HG02840 (cell line): ENCODE data around the gene DNHD1.

Source experiments
- ATAC-seq: cut with Tn5 transposase; IDR thresholded peaks from one replicate; pipeline ENCODE4 v1.9.1; 2021; ENCODE audit warnings: mild to moderate bottlenecking, moderate library complexity, moderate number of reproducible peaks; ENCODE audit not compliant: unreplicated experiment, low FRiP score

Gene DNHD1

GRCh38 chr11:6526411-6527135 lies 29.5 kb downstream of the DNHD1 start:
- ATAC-seq = no peak

GRCh38 chr11:6529266-6529665 lies 32.2 kb downstream of the DNHD1 start:
- no peak for ATAC-seq

GRCh38 chr11:6530848-6531247 lies 33.8 kb downstream of the DNHD1 start:
- no peak for ATAC-seq

- no peak for ATAC-seq
These were observed 34.2 kb downstream of the DNHD1 start for GRCh38 chr11:6531267-6531752.

- no peak for ATAC-seq
These were observed 41.4 kb downstream of the DNHD1 start for GRCh38 chr11:6538456-6538855.

GRCh38 chr11:6538945-6539344 lies 41.9 kb downstream of the DNHD1 start:
- ATAC-seq = no peak

GRCh38 chr11:6539748-6540268 lies 42.7 kb downstream of the DNHD1 start:
- no peak for ATAC-seq

GRCh38 chr11:6541356-6541755 lies 44.3 kb downstream of the DNHD1 start:
- ATAC-seq = no peak

GRCh38 chr11:6542727-6543126 lies 45.6 kb downstream of the DNHD1 start:
- ATAC-seq = no peak

GRCh38 chr11:6544921-6545850 lies 48.1 kb downstream of the DNHD1 start:
- no peak for ATAC-seq

- no peak for ATAC-seq
These were observed 49.0 kb downstream of the DNHD1 start for GRCh38 chr11:6545917-6546605.

- ATAC-seq = no peak
These were observed 49.7 kb downstream of the DNHD1 start for GRCh38 chr11:6546735-6547134.

GRCh38 chr11:6547177-6547576 lies 50.1 kb downstream of the DNHD1 start:
- no peak for ATAC-seq

- ATAC-seq = no peak
These were observed 51.0 kb downstream of the DNHD1 start for GRCh38 chr11:6548121-6548520.

GRCh38 chr11:6548641-6549040 lies 51.6 kb downstream of the DNHD1 start:
- no peak for ATAC-seq

GRCh38 chr11:6553634-6554033 lies 56.6 kb downstream of the DNHD1 start:
- ATAC-seq = no peak

- no peak for ATAC-seq
These were observed 58.0 kb downstream of the DNHD1 start for GRCh38 chr11:6554828-6555706.

- ATAC-seq = no peak
These were observed 59.3 kb downstream of the DNHD1 start for GRCh38 chr11:6556139-6556949.

- no peak for ATAC-seq
These were observed 60.0 kb downstream of the DNHD1 start for GRCh38 chr11:6557063-6557462.
